ENCODE data around the gene TRMT61A.
"Not testable (repeated sequence)": the region's sequence is repeated elsewhere in the genome, so short reads cannot be mapped to it uniquely, and the experiment has no call there.

TRMT61A gene

DNA sequence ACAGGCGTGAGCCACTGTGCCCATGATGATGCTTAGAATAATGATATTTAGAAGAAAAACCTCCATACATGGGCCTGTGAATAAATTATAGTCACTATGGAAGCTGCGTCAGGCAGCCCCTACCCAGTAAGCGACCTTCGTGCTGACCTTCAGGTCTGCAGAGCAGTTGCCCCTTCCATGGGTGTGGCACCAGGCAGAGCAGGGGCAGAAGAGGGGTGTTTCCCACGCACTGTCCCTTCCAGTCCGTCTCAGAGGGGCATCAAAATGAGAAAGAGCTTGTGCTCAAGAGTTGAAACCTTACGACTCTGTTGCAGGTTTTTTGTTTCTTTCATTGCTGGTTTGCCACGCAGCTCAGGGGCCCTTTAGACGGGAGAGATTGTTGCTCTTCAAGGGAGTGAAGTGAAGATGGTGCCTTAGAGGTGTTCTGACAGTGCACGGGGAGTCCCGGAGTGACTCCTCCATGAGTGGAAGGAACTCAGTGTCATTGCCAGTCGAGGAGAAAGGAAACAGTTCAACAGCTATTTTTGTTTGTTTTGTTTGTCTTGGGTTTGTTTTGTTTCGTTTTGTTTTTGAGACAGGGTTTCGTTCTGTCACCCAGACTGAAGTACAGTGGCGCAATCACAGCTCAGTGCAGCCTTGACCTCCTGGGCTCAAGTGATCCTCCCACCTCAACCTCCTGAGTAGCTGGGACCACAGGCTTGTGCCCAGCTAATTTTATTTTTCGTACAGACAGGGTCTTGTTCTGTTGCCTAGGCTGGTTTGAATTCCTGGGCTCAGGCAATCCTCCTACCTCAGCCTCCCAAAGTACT, 20.3 kb upstream of the TRMT61A start:
- DNase-seq (ENCODE audit: low read depth, low spot score): no peak

- no peak for DNase-seq (ENCODE audit: low read depth, low spot score)
Observed at GRCh38 chr14:103509864-103510723, 18.9 kb upstream of the TRMT61A start.

GRCh38 chr14:103510724-103511693, 18.0 kb upstream of the TRMT61A start:
- no peak for DNase-seq (ENCODE audit: low read depth, low spot score)

- not testable (repeated sequence) for DNase-seq (ENCODE audit: low read depth, low spot score)
Observed at GRCh38 chr14:103512180-103512579, 16.8 kb upstream of the TRMT61A start.

- DNase-seq (ENCODE audit: low read depth, low spot score): no peak
Observed at GRCh38 chr14:103512701-103513611, 16.0 kb upstream of the TRMT61A start.

DNA sequence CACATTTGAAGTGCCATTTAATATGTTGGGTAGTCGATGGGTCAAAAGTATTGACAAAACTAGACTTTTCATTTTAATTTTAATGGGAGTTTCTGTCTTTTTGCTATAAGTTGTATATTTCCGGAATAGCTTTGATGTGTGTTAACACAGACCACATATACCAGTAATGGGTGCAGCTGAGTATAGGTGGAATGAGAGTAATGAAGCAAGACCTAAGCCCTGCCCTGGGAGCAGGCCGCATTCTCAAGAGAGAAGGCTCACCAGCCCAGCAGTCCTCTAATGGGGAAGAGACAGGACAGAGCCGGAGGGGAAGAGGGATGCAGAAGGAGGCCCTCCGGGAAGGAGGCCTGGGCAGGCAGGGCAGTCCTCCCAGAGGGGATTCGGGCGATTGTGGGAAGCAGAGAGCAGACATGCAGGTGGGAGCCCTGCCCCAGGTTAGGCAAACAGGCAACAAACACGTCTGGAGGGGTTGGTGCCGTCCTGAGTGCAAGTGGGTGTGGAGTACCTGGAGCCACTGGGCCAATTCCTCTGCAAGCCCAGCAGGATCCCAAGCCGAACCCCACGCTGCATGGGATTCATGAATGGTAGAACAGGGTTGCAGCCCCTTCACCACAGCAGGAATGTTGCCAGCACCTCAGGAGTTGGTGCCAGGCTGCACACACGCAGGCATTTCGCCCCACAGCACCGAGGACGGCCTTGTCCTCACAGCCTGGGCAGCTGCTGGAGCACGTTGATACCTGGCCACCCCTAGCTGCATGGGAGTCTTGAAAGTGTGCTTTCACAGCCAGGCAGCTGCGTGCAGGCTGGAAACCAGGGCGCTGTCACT, 14.2 kb upstream of the TRMT61A start:
- DNase-seq (ENCODE audit: low read depth, low spot score): no peak

DNA sequence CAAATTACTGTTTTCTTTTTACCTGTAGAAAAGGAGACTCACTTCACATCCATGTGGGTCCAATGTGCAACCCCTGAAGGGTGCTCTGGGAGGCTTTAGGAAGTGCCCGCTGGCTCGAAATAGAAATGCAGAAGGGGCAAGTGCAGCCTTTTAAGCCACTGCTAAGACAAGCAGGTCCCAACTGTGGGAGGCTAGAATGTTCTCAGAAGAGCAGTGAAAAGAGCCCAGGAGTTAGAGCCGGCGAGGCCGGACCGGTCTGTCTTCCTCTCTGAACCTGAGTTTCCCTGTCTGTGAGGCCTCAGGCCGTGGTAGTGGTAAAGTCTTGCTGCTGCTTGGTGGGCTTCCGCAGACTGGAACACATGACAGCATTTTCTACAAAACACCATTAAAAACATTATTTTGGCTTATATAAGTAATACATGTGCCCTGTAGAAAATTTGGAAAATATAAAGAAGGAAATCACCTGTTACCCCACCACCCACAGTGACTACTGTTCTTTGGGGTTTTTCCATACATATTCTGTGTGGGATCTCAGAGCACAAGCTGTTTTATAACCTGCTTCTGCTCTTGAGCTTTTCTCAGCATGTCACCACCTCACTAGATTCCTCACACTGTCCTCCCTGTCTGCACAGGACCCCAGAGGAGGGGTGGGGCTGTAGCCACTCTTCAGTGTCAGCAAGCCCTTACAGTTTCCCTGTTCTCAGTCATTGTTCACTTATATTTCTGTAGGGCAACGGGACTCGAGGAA, 12.4 kb upstream of the TRMT61A start:
- no peak for DNase-seq (ENCODE audit: low read depth, low spot score)

GRCh38 chr14:103517174-103517566, 11.8 kb upstream of the TRMT61A start:
- DNase-seq (ENCODE audit: low read depth, low spot score): no peak

DNA sequence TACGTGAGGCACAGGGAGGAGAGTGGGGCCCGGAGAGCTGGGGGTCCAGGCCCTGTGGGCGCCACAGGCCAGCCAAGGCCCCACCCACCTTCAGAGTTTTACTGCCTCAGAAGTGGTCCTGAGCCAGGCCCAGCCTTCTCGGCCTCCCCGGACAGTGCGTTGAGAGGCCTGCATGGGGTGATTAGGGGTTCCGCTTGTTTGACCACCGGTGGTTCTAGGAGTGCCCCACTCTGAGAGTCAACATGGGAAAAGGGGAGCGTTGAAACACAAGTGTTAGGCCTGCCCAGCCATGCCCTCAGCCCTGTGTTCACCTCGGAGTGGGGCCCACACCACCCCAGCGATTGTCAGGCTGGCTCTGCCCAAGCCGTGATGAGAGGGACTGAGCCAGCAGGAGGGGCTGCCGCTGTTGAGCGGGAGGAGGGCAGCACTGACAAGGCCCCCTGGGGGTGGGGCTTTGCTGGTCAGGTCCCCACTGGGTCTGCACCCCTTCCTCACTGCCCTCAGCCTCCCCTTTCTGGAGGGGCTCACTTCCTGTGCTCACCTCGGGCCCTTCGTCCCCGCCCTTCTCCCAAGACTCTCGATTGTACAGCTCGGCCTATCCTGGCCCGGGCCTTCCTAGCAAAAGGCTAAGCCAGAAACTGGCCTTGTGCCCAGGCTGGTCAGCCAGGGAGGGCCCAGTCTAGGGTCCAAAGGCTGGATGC, 11.1 kb upstream of the TRMT61A start:
- no peak for DNase-seq (ENCODE audit: low read depth, low spot score)

GRCh38 chr14:103518422-103519042, 10.5 kb upstream of the TRMT61A start:
- no peak for DNase-seq (ENCODE audit: low read depth, low spot score)

GRCh38 chr14:103519043-103519836, 9.8 kb upstream of the TRMT61A start:
- no peak for DNase-seq (ENCODE audit: low read depth, low spot score)

DNA sequence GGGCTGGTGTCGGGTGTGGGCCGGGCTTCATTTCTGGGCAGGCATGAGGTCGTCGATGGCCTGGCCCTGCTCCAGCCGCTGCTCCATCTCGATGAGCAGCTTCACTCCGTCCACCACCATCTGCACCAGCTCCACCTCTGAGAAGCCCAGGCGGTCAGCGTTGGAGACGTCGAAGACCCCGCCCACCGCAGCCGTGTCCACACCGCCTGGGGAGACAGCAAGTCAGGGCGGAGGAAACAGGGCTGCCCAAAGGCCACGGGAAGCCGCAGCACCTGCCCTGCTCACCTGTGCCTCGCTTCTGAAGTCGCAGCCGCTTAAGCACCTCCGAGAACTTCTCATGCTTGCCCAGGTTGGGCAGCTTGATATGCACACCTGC, 9.2 kb upstream of the TRMT61A start:
- DNase-seq (ENCODE audit: low read depth, low spot score): no peak

- DNase-seq (ENCODE audit: low read depth, low spot score): no peak
Observed at GRCh38 chr14:103520269-103520656, 8.7 kb upstream of the TRMT61A start.

- no peak for DNase-seq (ENCODE audit: low read depth, low spot score)
Observed at GRCh38 chr14:103520657-103521437, 8.1 kb upstream of the TRMT61A start.

GRCh38 chr14:103521438-103521950, 7.5 kb upstream of the TRMT61A start:
- no peak for DNase-seq (ENCODE audit: low read depth, low spot score)

DNA sequence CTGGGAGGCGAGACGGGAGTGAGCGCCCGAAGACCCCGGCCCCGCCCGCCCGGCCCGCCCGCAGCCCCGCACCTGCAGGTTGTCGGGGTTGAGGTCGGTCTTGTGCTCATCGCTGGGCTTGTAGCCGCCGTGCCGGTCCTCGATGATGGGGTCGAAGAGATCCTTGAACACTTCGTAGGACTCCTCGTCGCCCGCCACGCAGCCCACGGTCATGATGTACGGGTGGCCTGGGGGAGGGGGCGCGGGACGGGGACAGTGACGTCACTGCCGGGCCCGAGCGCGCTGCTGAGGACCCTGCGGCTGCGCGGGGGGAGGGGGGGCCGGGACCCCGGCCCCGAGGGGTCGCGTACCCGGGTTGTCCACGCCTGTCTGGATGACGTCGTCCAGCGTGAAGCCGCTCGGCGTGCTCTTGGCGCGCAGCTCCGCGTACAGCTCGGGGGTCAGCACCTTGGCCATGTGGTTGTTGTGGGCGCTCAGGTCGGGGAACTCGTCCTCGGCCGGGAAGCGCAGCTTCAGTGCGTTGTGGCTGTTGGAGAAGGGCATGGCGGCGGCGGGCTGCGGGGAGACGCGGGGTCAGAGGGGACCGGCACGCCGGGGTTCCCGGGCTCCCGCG, 6.9 kb upstream of the TRMT61A start:
- no peak for DNase-seq (ENCODE audit: low read depth, low spot score)
